Activated CD4-positive, alpha-beta T cell treated with anti-CD3 and anti-CD28 coated beads for 36 hours (primary cell): ENCODE data around the gene XYLT2. TPM values are rescaled to one million over a fixed set of nuclear protein-coding genes. Genes with fewer than 3 reads are reported as not detected.

Source experiments
- ATAC-seq: fragments of 200-7000 bp; cut with Tn5 transposase; one replicate; pipeline ENCODE4 v1.10.0; 2021; ENCODE audit warnings: mild to moderate bottlenecking, moderate library complexity
- CTCF ChIA-PET: fragments of 350-600 bp; sonication (Branson Sonifier 250); formaldehyde crosslinking; loops from one replicate; lab custom pipeline; 2021; ENCODE audit warnings: antibody characterized with exemption; lab: Charles Lee
- POLR2A ChIA-PET: fragments of 350-600 bp; sonication (Branson Sonifier 250); formaldehyde crosslinking; loops from one replicate; lab custom pipeline; 2021; ENCODE audit warnings: antibody characterized with exemption, inconsistent platforms; lab: Charles Lee
- DNase-seq: peaks from one replicate; pipeline ENCODE4 v3.0.0-alpha.2; 2020
- H3K27ac Mint-ChIP-seq: one replicate; pipeline ENCODE4 v1.8.0; 2021; ENCODE audit warnings: mixed read lengths
- H3K27me3 Mint-ChIP-seq: one replicate; pipeline ENCODE4 v1.8.0; 2021; ENCODE audit warnings: mixed read lengths
- H3K36me3 Mint-ChIP-seq: one replicate; pipeline ENCODE4 v1.8.0; 2021; ENCODE audit warnings: low read depth, mixed read lengths
- H3K4me1 Mint-ChIP-seq: one replicate; pipeline ENCODE4 v1.8.0; 2021; ENCODE audit warnings: mixed read lengths
- H3K4me3 Mint-ChIP-seq: one replicate; pipeline ENCODE4 v1.8.0; 2021; ENCODE audit warnings: mild to moderate bottlenecking, moderate library complexity, mixed read lengths
- H3K9me3 Mint-ChIP-seq: one replicate; pipeline ENCODE4 v1.8.0; 2021; ENCODE audit warnings: low read depth, mixed read lengths
- intact Hi-C, 2 experiments: fragments of 100-400 bp; cut with DNase I in 1 of 2; cut with micrococcal nuclease in 1 of 2; formaldehyde crosslinking; loops; one replicate each; pipeline versions ENCODE4 v1.14.2 to v1.15.1; 2022 to 2024; cut with DNase I, micrococcal nuclease
- total RNA-seq, 2 experiments: library from RNA; stranded (reverse); gene quantifications; one replicate each; pipeline ENCODE4 v1.2.3, GENCODE V29; 2021

XYLT2 gene
- total RNA-seq, 2 experiments from 2014 or later = 29.8 to 30.4 TPM

- Mint-ChIP-seq H3K4me3 (no peak overlapping the region), H3K4me1 (peaks cover 20% of the 10 kb centered on the region), H3K27ac (no peak overlapping the region), H3K36me3 (peaks cover 48% of the 10 kb centered on the region), H3K27me3 (no peaks in the 10 kb centered on the region), H3K9me3 (no peaks in the 10 kb centered on the region)
- ChIA-PET POLR2A (no interaction called here), CTCF (interaction anchor here (0.6 to 5.9 kb wide), 6 partner anchors 14 to 257 kb away, joined by 3 to 24 read pairs (median 4); partner anchors contain the start of gene LRRC59)
- ATAC-seq = no peak
- no peak for DNase-seq
- intact Hi-C loops = no loop called here
Observed at GRCh38 chr17:50375858-50376538, 30.1 kb downstream of the XYLT2 start.

GRCh38 chr17:50379351-50380132, 33.6 kb downstream of the XYLT2 start:
- H3K4me3 Mint-ChIP-seq = no peak overlapping the region
- ChIA-PET POLR2A (no interaction called here), CTCF (interaction anchor here (1.3 to 5.9 kb wide), 3 partner anchors 11 to 17 kb away, joined by 3 to 24 read pairs (median 7); no protein-coding TSS in a partner anchor)
- ATAC-seq = no peak
- H3K36me3 Mint-ChIP-seq = peaks cover 57% of the 10 kb centered on the region
- intact Hi-C loops = no loop called here
- no peaks in the 10 kb centered on the region for H3K4me1 Mint-ChIP-seq
- DNase-seq = no peak
- H3K27ac Mint-ChIP-seq = no peak overlapping the region
- H3K27me3 Mint-ChIP-seq = no peaks in the 10 kb centered on the region
- H3K9me3 Mint-ChIP-seq = no peaks in the 10 kb centered on the region

DNA sequence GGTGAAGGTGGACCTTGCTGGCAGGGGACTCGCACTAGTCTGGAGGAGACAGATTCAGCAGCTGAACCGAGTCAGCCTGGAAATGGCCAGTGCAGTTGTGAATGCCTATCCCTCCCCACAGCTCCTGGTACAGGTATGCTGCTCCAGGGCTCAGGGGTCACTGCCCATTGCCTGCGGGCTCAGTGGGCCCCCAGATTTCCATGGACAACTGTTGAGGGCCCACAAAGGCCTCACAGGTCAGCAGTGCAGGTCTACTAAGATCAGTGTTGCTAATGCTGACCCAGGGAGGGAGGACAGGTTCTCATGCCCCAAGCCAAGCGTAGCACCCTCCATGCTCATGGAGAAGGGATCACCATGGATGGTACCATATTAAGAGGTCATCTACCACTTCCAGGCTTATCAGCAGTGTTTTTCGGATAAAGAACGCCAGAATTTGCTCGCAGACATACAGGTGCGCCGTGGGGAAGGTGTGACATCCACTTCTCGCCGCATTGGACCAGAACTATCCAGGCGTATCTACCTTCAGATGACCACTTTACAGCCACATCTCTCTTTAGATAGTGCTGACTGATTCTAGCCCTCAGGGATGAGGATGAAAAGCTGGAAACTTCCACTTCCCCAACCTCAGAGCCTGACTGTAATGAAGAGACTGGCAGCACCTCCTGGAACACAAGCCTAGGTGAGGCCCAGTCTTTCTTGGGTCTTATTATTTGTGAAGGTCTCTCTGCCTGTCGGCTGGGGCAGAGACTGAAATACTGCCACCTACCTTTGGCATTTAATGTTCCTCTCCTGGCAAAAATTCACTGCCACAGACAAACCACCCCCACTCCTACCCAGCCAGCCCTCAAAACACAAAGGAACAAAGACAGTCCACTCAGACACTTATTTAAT, 34.7 kb downstream of the XYLT2 start:
- POLR2A ChIA-PET = interaction anchor here (0.6 to 1.1 kb wide), 2 partner anchors 17 to 560 kb away, joined by 3 read pairs; partner anchors contain the start of gene LRRC59
- no peak for ATAC-seq
- intact Hi-C loops = no loop called here

GRCh38 chr17:50381260-50381815, 35.4 kb downstream of the XYLT2 start:
- Mint-ChIP-seq H3K27me3 (no peaks in the 10 kb centered on the region), H3K4me1 (no peaks in the 10 kb centered on the region), H3K27ac (no peak overlapping the region), H3K36me3 (peaks cover 63% of the 10 kb centered on the region), H3K9me3 (no peaks in the 10 kb centered on the region), H3K4me3 (no peak overlapping the region)
- POLR2A ChIA-PET = interaction anchor here (0.6 to 1.1 kb wide), 2 partner anchors 16 to 887 kb away, joined by 3 read pairs; partner anchors contain the start of gene LRRC59
- intact Hi-C loops = no loop called here
- no peak for ATAC-seq
- DNase-seq = no peak
- CTCF ChIA-PET = interaction anchor here (0.9 to 5.9 kb wide), 5 partner anchors 9 to 242 kb away, joined by 3 to 24 read pairs (median 4); partner anchors contain the start of gene TMEM92

More for the DNA sequence above, 34.7 kb downstream of the XYLT2 start:
- Mint-ChIP-seq H3K4me3 (no peak overlapping the region), H3K36me3 (peaks cover 58% of the 10 kb centered on the region), H3K27ac (no peak overlapping the region), H3K4me1 (no peaks in the 10 kb centered on the region), H3K9me3 (no peaks in the 10 kb centered on the region), H3K27me3 (no peaks in the 10 kb centered on the region)
- DNase-seq = no peak
- CTCF ChIA-PET = interaction anchor here (0.5 to 5.9 kb wide), 7 partner anchors 8 to 106 kb away, joined by 3 to 24 read pairs (median 4); partner anchors contain the start of gene TMEM92

- Mint-ChIP-seq H3K4me3 (no peak overlapping the region), H3K9me3 (no peaks in the 10 kb centered on the region), H3K4me1 (no peaks in the 10 kb centered on the region), H3K36me3 (peaks cover 67% of the 10 kb centered on the region), H3K27ac (no peak overlapping the region), H3K27me3 (no peaks in the 10 kb centered on the region)
- no peak for ATAC-seq
- ChIA-PET CTCF (interaction anchor here (0.6 to 5.9 kb wide), 7 partner anchors 14 to 243 kb away, joined by 3 to 24 read pairs (median 3); partner anchors contain the start of genes LRRC59 and TMEM92), POLR2A (interaction anchor here (0.6 kb wide), 1 partner anchor 886 kb away, joined by 3 read pairs; no protein-coding TSS in a partner anchor)
- DNase-seq = no peak
- intact Hi-C loops = no loop called here
Observed at GRCh38 chr17:50381920-50382319, 36.0 kb downstream of the XYLT2 start.

GRCh38 chr17:50382931-50383330, 37.0 kb downstream of the XYLT2 start:
- Mint-ChIP-seq H3K4me3 (no peak overlapping the region), H3K9me3 (no peaks in the 10 kb centered on the region), H3K27me3 (no peaks in the 10 kb centered on the region), H3K36me3 (peaks cover 76% of the 10 kb centered on the region), H3K4me1 (no peaks in the 10 kb centered on the region), H3K27ac (no peak overlapping the region)
- CTCF ChIA-PET = interaction anchor here (1.6 kb wide), 1 partner anchor 14 kb away, joined by 5 read pairs; the partner anchor contains the start of gene LRRC59
- POLR2A ChIA-PET = no interaction called here
- ATAC-seq (no peak), DNase-seq (no peak)
- intact Hi-C loops = no loop called here

DNA sequence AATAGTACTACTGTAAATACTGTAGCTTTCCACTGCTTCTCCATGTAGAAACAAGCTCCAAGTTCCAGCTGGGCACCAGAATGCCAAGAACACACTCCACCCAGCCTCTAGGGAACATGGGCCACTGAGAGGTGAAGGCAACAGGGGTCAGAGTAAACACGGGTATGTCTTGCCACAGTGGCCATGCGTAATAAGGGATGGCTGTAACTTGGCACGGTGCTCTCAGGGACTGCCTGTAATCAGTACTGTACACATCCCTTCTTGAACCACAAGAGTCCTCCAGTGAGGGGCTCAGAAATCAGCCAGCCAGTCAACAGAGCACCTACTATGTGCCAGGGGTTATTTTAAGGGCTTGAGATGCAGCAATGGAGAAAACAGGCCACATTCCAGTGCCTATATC, 40.6 kb downstream of the XYLT2 start:
- H3K36me3 Mint-ChIP-seq = peaks cover 69% of the 10 kb centered on the region

DNA sequence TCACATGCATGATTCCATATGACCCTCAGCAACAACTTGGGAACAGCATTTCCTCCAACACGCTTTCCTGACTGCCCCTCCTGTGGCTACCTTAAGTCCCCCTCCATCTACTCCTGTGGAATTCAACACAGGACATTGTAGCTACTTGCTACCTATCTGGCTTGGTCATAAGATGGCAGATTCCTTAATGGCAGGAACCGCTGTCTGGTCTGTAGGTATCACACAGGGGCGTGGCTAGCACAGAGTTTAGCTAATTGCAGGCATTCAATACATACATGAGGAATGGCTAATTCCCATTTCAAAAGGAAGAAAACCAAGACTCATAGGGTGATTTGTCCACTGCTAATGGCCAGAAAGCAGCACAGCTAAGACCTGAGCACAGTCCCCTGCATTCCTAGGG, 42.8 kb downstream of the XYLT2 start:
- peaks cover 72% of the 10 kb centered on the region for H3K36me3 Mint-ChIP-seq
- ATAC-seq (no peak), DNase-seq (no peak)
- POLR2A ChIA-PET = no interaction called here
- intact Hi-C loops = no loop called here
- H3K9me3 Mint-ChIP-seq = no peaks in the 10 kb centered on the region
- peaks cover 4% of the 10 kb centered on the region for H3K4me1 Mint-ChIP-seq
- H3K4me3 Mint-ChIP-seq = no peak overlapping the region
- H3K27me3 Mint-ChIP-seq = no peaks in the 10 kb centered on the region
- H3K27ac Mint-ChIP-seq = no peak overlapping the region
- CTCF ChIA-PET = interaction anchor here (0.6 to 1.3 kb wide), 6 partner anchors 8 to 39 kb away, joined by 3 to 9 read pairs (median 3); partner anchors contain the start of gene LRRC59

More for the DNA sequence above, 40.6 kb downstream of the XYLT2 start:
- no peaks in the 10 kb centered on the region for H3K9me3 Mint-ChIP-seq
- H3K4me3 Mint-ChIP-seq = no peak overlapping the region
- ATAC-seq (no peak), DNase-seq (no peak)
- intact Hi-C loops = no loop called here
- no peak overlapping the region for H3K27ac Mint-ChIP-seq
- no peaks in the 10 kb centered on the region for H3K4me1 Mint-ChIP-seq
- CTCF ChIA-PET = interaction anchor here (0.6 to 1.6 kb wide), 2 partner anchors 11 to 49 kb away, joined by 3 to 6 read pairs; partner anchors contain the start of gene LRRC59
- POLR2A ChIA-PET = interaction anchor here (0.7 kb wide), 1 partner anchor 1900 kb away, joined by 4 read pairs; no protein-coding TSS in a partner anchor
- no peaks in the 10 kb centered on the region for H3K27me3 Mint-ChIP-seq

DNA sequence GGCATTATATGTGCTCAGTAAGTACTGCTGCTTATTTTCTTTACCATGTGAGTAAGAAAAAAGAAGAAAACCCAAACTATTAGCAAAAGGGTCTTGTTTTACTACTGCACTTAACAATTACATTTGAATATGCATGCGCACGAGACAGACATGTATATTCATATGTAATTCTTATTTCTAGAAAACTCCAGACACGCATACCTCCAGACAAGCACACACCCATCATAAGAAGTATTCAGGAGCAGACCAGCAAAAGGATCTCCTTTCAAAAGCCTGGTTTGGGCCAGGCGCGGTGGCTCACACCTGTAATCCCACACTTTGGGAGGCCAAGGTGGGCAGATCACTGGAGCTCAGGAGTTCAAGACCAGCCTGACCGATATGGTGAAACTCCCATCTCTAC, 43.6 kb downstream of the XYLT2 start:
- no peak overlapping the region for H3K27ac Mint-ChIP-seq
- H3K27me3 Mint-ChIP-seq = no peaks in the 10 kb centered on the region
- H3K36me3 Mint-ChIP-seq = peaks cover 77% of the 10 kb centered on the region
- CTCF ChIA-PET = interaction anchor here (1.1 to 2.5 kb wide), 3 partner anchors 8 to 28 kb away, joined by 3 to 20 read pairs (median 9); partner anchors contain the start of gene LRRC59
- DNase-seq (no peak), ATAC-seq (no peak)
- H3K9me3 Mint-ChIP-seq = no peaks in the 10 kb centered on the region
- intact Hi-C loops = no loop called here
- peaks cover 9% of the 10 kb centered on the region for H3K4me1 Mint-ChIP-seq
- POLR2A ChIA-PET = no interaction called here
- no peak overlapping the region for H3K4me3 Mint-ChIP-seq

DNA sequence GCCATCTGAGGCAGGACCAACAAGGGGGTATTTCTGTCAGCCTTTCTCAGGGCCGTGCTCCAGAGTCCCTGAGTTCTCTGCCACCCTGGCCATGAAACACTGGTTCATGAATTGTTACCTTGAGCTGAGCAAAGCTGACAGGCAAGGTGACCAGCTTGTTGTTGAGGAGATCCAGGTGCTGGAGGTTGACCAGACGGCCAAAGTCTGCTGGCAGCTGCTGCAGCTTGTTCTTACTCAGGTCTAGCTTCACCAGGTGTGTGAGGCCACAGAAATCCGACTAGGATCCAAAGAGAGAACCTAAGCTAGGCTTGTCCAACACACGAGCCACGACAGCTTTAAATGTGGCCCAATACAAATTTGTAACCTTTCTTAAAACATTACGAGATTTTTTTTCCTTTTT, 46.7 kb downstream of the XYLT2 start:
- no peaks in the 10 kb centered on the region for H3K9me3 Mint-ChIP-seq
- POLR2A ChIA-PET = interaction anchor here (0.7 to 0.9 kb wide), 2 partner anchors 19 to 150 kb away, joined by 3 to 4 read pairs; no protein-coding TSS in a partner anchor
- intact Hi-C loops = no loop called here
- no peak overlapping the region for H3K4me3 Mint-ChIP-seq
- peaks cover 61% of the 10 kb centered on the region for H3K36me3 Mint-ChIP-seq
- DNase-seq (no peak), ATAC-seq (no peak)
- H3K27ac Mint-ChIP-seq = no peak overlapping the region
- CTCF ChIA-PET = interaction anchor here (0.6 to 1.5 kb wide), 3 partner anchors 30 to 1451 kb away, joined by 3 to 6 read pairs (median 5); no protein-coding TSS in a partner anchor
- peaks cover 30% of the 10 kb centered on the region for H3K4me1 Mint-ChIP-seq
- no peaks in the 10 kb centered on the region for H3K27me3 Mint-ChIP-seq
